ENCODE measurements around the gene TYW1B. TPM values are rescaled to one million over a fixed set of nuclear protein-coding genes. Genes with fewer than 3 reads are reported as not detected.
"Not testable (repeated sequence)": the region's sequence is repeated elsewhere in the genome, so short reads cannot be mapped to it uniquely, and the experiment has no call there.

Gene TYW1B
- total and polyA plus RNA-seq, 2 donors (not counting 3 experiments of a cell fraction or from before 2014, with no cell fraction given) = 0.69 to 2.7 TPM

DNA sequence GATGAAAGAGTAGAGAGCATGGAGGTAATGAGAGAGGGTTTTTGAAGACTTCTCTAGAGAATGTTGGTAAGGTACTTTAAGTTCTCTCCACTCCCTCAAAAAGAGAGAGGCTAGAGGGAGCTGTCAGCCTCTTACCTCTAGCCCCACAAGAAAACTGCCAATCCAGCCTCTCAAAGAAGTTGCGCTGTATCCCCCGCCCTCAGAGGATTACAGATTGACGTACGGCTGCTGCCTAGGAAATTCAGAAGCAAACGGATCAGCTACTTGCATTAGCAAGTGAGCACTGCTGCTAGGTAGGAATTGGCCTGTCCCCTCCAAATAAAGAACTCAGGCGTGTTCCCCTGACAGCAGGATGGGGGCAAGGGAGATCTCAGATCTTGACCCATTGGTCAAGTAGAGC is 34.2 kb downstream of the TYW1B start:
- Histone ChIP-seq H3K9me3 (replicated peaks; ENCODE audit: control insufficient read depth, insufficient read depth, low read length) (no peaks in the 10 kb centered on the region), H3K9me1 (replicated peaks; ENCODE audit: control insufficient read depth, extremely low read depth, insufficient read depth, low read length) (no peaks in the 10 kb centered on the region), H3K27ac (ENCODE audit: insufficient read depth, low read depth, low read length) (no peak overlapping the region), H2AFZ (ENCODE audit: low read depth, low read length) (no peak overlapping the region), H3K4me1 (ENCODE audit: control insufficient read depth, extremely low read depth, insufficient read depth, low read length) (no peaks in the 10 kb centered on the region), H3K79me2 (ENCODE audit: control insufficient read depth, insufficient read depth, low read length) (no peaks in the 10 kb centered on the region), H4K20me1 (replicated peaks; ENCODE audit: control insufficient read depth, extremely low read depth, insufficient read depth, low read length) (no peaks in the 10 kb centered on the region), H3K27me3 (ENCODE audit: control insufficient read depth in 2 of 2, insufficient read depth in 2 of 2, low read length in 2 of 2) (no peaks in the 10 kb centered on the region), H3K9ac (replicated peaks; ENCODE audit: extremely low read depth, insufficient read depth, low read length) (no peak overlapping the region), H3K4me3 (replicated peaks in 1 of 3; ENCODE audit: insufficient read depth in 1 of 3, low read depth in 1 of 3, low read length in 3 of 3) (no peak overlapping the region), H3K4me2 (ENCODE audit: insufficient read depth, low read length) (no peak overlapping the region), H3K36me3 (ENCODE audit: control insufficient read depth in 2 of 2, extremely low read depth in 1 of 2, insufficient read depth in 2 of 2, low read length in 2 of 2) (no peaks in the 10 kb centered on the region)
- dilution Hi-C loops (cut with MboI; ENCODE audit: extremely low pct_ligation_motif_present, low sequenced_read_pairs) = no loop called here
- FAIRE-seq = no peak
- CTCF ChIA-PET = no interaction called here
- intact Hi-C loops (cut with micrococcal nuclease) = no loop called here
- TF ChIP-seq MYC (IDR thresholded peaks at IDR 0.05; ENCODE audit: low read depth, low read length) (no peak), CTCF (IDR thresholded peaks at IDR 0.05; ENCODE audit: extremely low read depth in 1 of 2, insufficient read depth in 1 of 2, low read depth in 1 of 2, low read length in 2 of 2) (no peak), FOS (IDR thresholded peaks at IDR 0.05; ENCODE audit: borderline replicate concordance, insufficient read depth, low read length) (no peak), MAX (IDR thresholded peaks at IDR 0.05; ENCODE audit: insufficient read depth, insufficient read length) (no peak), EZH2 (IDR thresholded peaks at IDR 0.05; ENCODE audit: borderline replicate concordance, low read depth, low read length, severe bottlenecking) (no peak), GATA2 (IDR thresholded peaks at IDR 0.05; ENCODE audit: insufficient read depth, insufficient read length, low read depth, low read length) (no peak), POLR2AphosphoS5 (IDR thresholded peaks at IDR 0.05; ENCODE audit: insufficient read depth, low read depth, low read length) (no peak), POLR2A (IDR thresholded peaks at IDR 0.05; ENCODE audit: low read depth, low read length) (no peak), JUN (IDR thresholded peaks at IDR 0.05; ENCODE audit: borderline replicate concordance, insufficient read depth, insufficient read length, low read depth) (no peak)
- BruUV-seq (replicated peaks) = no TSS peak
- no peak for DNase-seq (ENCODE audit: low read depth, low spot score)
- POLR2A ChIA-PET = no interaction called here

GRCh38 chr7:72790698-72791060 is 37.3 kb downstream of the TYW1B start:
- H3K9ac ChIP-seq (replicated peaks; ENCODE audit: extremely low read depth, insufficient read depth, low read length); H4K20me1 ChIP-seq (replicated peaks; ENCODE audit: control insufficient read depth, extremely low read depth, insufficient read depth, low read length); H3K4me1 ChIP-seq (ENCODE audit: control insufficient read depth, extremely low read depth, insufficient read depth, low read length); CTCF ChIA-PET; H3K27ac ChIP-seq (ENCODE audit: insufficient read depth, low read depth, low read length); H3K27me3 ChIP-seq (ENCODE audit: control insufficient read depth in 2 of 2, insufficient read depth in 2 of 2, low read length in 2 of 2); FAIRE-seq; H3K9me1 ChIP-seq (replicated peaks; ENCODE audit: control insufficient read depth, extremely low read depth, insufficient read depth, low read length); H3K4me3 ChIP-seq (replicated peaks in 1 of 3; ENCODE audit: insufficient read depth in 1 of 3, low read depth in 1 of 3, low read length in 3 of 3); POLR2A ChIA-PET; H2AFZ ChIP-seq (ENCODE audit: low read depth, low read length); H3K79me2 ChIP-seq (ENCODE audit: control insufficient read depth, insufficient read depth, low read length); H3K36me3 ChIP-seq (ENCODE audit: control insufficient read depth in 2 of 2, extremely low read depth in 1 of 2, insufficient read depth in 2 of 2, low read length in 2 of 2); H3K9me3 ChIP-seq (replicated peaks; ENCODE audit: control insufficient read depth, insufficient read depth, low read length); BruUV-seq (replicated peaks); DNase-seq (ENCODE audit: low read depth, low spot score); dilution Hi-C loops (cut with MboI; ENCODE audit: extremely low pct_ligation_motif_present, low sequenced_read_pairs); H3K4me2 ChIP-seq (ENCODE audit: insufficient read depth, low read length); intact Hi-C loops (cut with micrococcal nuclease): not testable (repeated sequence)

GRCh38 chr7:72790048-72790697 is 37.8 kb downstream of the TYW1B start:
- H3K9ac ChIP-seq (replicated peaks; ENCODE audit: extremely low read depth, insufficient read depth, low read length); FAIRE-seq; H3K9me1 ChIP-seq (replicated peaks; ENCODE audit: control insufficient read depth, extremely low read depth, insufficient read depth, low read length); H3K9me3 ChIP-seq (replicated peaks; ENCODE audit: control insufficient read depth, insufficient read depth, low read length); dilution Hi-C loops (cut with MboI; ENCODE audit: extremely low pct_ligation_motif_present, low sequenced_read_pairs); DNase-seq (ENCODE audit: low read depth, low spot score); H3K79me2 ChIP-seq (ENCODE audit: control insufficient read depth, insufficient read depth, low read length); BruUV-seq (replicated peaks); H3K27ac ChIP-seq (ENCODE audit: insufficient read depth, low read depth, low read length); H3K4me3 ChIP-seq (replicated peaks in 1 of 3; ENCODE audit: insufficient read depth in 1 of 3, low read depth in 1 of 3, low read length in 3 of 3); H4K20me1 ChIP-seq (replicated peaks; ENCODE audit: control insufficient read depth, extremely low read depth, insufficient read depth, low read length); H3K4me1 ChIP-seq (ENCODE audit: control insufficient read depth, extremely low read depth, insufficient read depth, low read length); intact Hi-C loops (cut with micrococcal nuclease); H3K4me2 ChIP-seq (ENCODE audit: insufficient read depth, low read length); H3K36me3 ChIP-seq (ENCODE audit: control insufficient read depth in 2 of 2, extremely low read depth in 1 of 2, insufficient read depth in 2 of 2, low read length in 2 of 2); POLR2A ChIA-PET; H3K27me3 ChIP-seq (ENCODE audit: control insufficient read depth in 2 of 2, insufficient read depth in 2 of 2, low read length in 2 of 2); CTCF ChIA-PET; H2AFZ ChIP-seq (ENCODE audit: low read depth, low read length): not testable (repeated sequence)
